ENCODE results near the gene GPC5. TPM values are rescaled to one million over a fixed set of nuclear protein-coding genes. Genes with fewer than 3 reads are reported as not detected.

Gene GPC5
- total RNA-seq, 1 donor from 2014 or later = 0.17 TPM

- no peak for DNase-seq (ENCODE audit: low read depth)
- H3K4me3 ChIP-seq (ENCODE audit: low read depth, low read length) = no peak overlapping the region
- H3K36me3 ChIP-seq (ENCODE audit: control insufficient read depth, insufficient read depth, low read length) = no peaks in the 10 kb centered on the region
- no peak for TF ChIP-seq CTCF (IDR thresholded peaks at IDR 0.05; ENCODE audit: insufficient read depth, low read length, poor library complexity, severe bottlenecking)
- no peaks in the 10 kb centered on the region for H3K27me3 ChIP-seq (ENCODE audit: control insufficient read depth, insufficient read depth, low read length)
These were observed 366.1 kb downstream of the GPC5 start for GRCh38 chr13:91764527-91764926.

- DNase-seq (ENCODE audit: low read depth) = no peak
- no peaks in the 10 kb centered on the region for H3K27me3 ChIP-seq (ENCODE audit: control insufficient read depth, insufficient read depth, low read length)
- H3K4me3 ChIP-seq (ENCODE audit: low read depth, low read length) = no peak overlapping the region
- no peaks in the 10 kb centered on the region for H3K36me3 ChIP-seq (ENCODE audit: control insufficient read depth, insufficient read depth, low read length)
- no peak for TF ChIP-seq CTCF (IDR thresholded peaks at IDR 0.05; ENCODE audit: insufficient read depth, low read length, poor library complexity, severe bottlenecking)
These were observed 369.2 kb downstream of the GPC5 start for GRCh38 chr13:91767651-91768050.

- Histone ChIP-seq H3K36me3 (ENCODE audit: control insufficient read depth, insufficient read depth, low read length) (no peaks in the 10 kb centered on the region), H3K4me3 (ENCODE audit: low read depth, low read length) (no peak overlapping the region), H3K27me3 (ENCODE audit: control insufficient read depth, insufficient read depth, low read length) (no peaks in the 10 kb centered on the region)
- no peak for DNase-seq (ENCODE audit: low read depth)
- no peak for TF ChIP-seq CTCF (IDR thresholded peaks at IDR 0.05; ENCODE audit: insufficient read depth, low read length, poor library complexity, severe bottlenecking)
These were observed 370.3 kb downstream of the GPC5 start for GRCh38 chr13:91768746-91769145.

GRCh38 chr13:91771229-91771628 lies 372.8 kb downstream of the GPC5 start:
- Histone ChIP-seq H3K27me3 (ENCODE audit: control insufficient read depth, insufficient read depth, low read length) (no peaks in the 10 kb centered on the region), H3K4me3 (ENCODE audit: low read depth, low read length) (no peak overlapping the region), H3K36me3 (ENCODE audit: control insufficient read depth, insufficient read depth, low read length) (no peaks in the 10 kb centered on the region)
- no peak for DNase-seq (ENCODE audit: low read depth)
- no peak for TF ChIP-seq CTCF (IDR thresholded peaks at IDR 0.05; ENCODE audit: insufficient read depth, low read length, poor library complexity, severe bottlenecking)

- TF ChIP-seq CTCF (IDR thresholded peaks at IDR 0.05; ENCODE audit: insufficient read depth, low read length, poor library complexity, severe bottlenecking) = no peak
- Histone ChIP-seq H3K36me3 (ENCODE audit: control insufficient read depth, insufficient read depth, low read length) (no peaks in the 10 kb centered on the region), H3K4me3 (ENCODE audit: low read depth, low read length) (no peak overlapping the region), H3K27me3 (ENCODE audit: control insufficient read depth, insufficient read depth, low read length) (no peaks in the 10 kb centered on the region)
- DNase-seq (ENCODE audit: low read depth) = no peak
These were observed 375.3 kb downstream of the GPC5 start for GRCh38 chr13:91773591-91774227.

GRCh38 chr13:91774397-91774796 lies 376.0 kb downstream of the GPC5 start:
- DNase-seq (ENCODE audit: low read depth) = no peak
- H3K27me3 ChIP-seq (ENCODE audit: control insufficient read depth, insufficient read depth, low read length) = no peaks in the 10 kb centered on the region
- H3K4me3 ChIP-seq (ENCODE audit: low read depth, low read length) = no peak overlapping the region
- no peak for TF ChIP-seq CTCF (IDR thresholded peaks at IDR 0.05; ENCODE audit: insufficient read depth, low read length, poor library complexity, severe bottlenecking)
- no peaks in the 10 kb centered on the region for H3K36me3 ChIP-seq (ENCODE audit: control insufficient read depth, insufficient read depth, low read length)
